CD14-positive monocyte (primary cell): ENCODE results near the gene CENPX. TPM values are rescaled to one million over a fixed set of nuclear protein-coding genes. Genes with fewer than 3 reads are reported as not detected.

ENCODE experiments used
- DNase-seq, 3 donors: peaks; one replicate each; pipeline ENCODE4 v3.0.0-alpha.2; 2011 to 2022
- H2AFZ ChIP-seq: 2 replicates; pipeline ENCODE4 v1.6.0; 2012; ENCODE audit warnings: mild to moderate bottlenecking, low read depth, low read length, inconsistent platforms; ENCODE audit not compliant: insufficient read depth, poor library complexity, severe bottlenecking
- H3K27ac ChIP-seq, 2 donors: 1 replicate in 1 of 2; 2 replicates in 1 of 2; pipeline ENCODE4 v1.5.1; 2012 to 2013; ENCODE audit warnings: low read length in 2 of 2, control low read depth in 1 of 2, inconsistent platforms in 1 of 2, low read depth in 1 of 2, mild to moderate bottlenecking in 1 of 2
- H3K27me3 ChIP-seq, 2 donors: one replicate each; pipeline versions ENCODE4 v1.6.0 to v1.6.1; 2011 to 2013; ENCODE audit warnings: low read length in 2 of 2; ENCODE audit not compliant: control insufficient read depth in 2 of 2, insufficient read depth in 2 of 2
- H3K36me3 ChIP-seq, 2 donors: replicated peaks in 1 of 2; 1 replicate in 1 of 2; 2 replicates in 1 of 2; pipeline versions ENCODE4 v1.5.1 to v1.6.1; 2012 to 2013; ENCODE audit warnings: low read length in 2 of 2, control low read depth in 1 of 2, inconsistent platforms in 1 of 2, mild to moderate bottlenecking in 1 of 2; ENCODE audit not compliant: insufficient read depth in 2 of 2, control insufficient read depth in 1 of 2
- H3K4me1 ChIP-seq, 2 donors: 1 replicate in 1 of 2; 2 replicates in 1 of 2; pipeline versions ENCODE4 v1.5.1 to v1.6.1; 2012 to 2013; ENCODE audit warnings: low read length in 2 of 2, control low read depth in 1 of 2, inconsistent platforms in 1 of 2, mild to moderate bottlenecking in 1 of 2, moderate library complexity in 1 of 2; ENCODE audit not compliant: insufficient read depth in 2 of 2, control insufficient read depth in 1 of 2
- H3K4me2 ChIP-seq: replicated peaks from 2 replicates; pipeline ENCODE3; 2012; ENCODE audit warnings: low read length, moderate library complexity, mild to moderate bottlenecking; ENCODE audit not compliant: poor library complexity, severe bottlenecking; ENCODE audit errors: extremely low read depth
- H3K4me3 ChIP-seq, 3 experiments: fragments of 200-600 bp in 1 of 3; sonication (generic) in 1 of 3; replicated peaks in 1 of 3; 1 replicate in 2 of 3; 2 replicates in 1 of 3; pipeline ENCODE4 v1.5.1; 2011 to 2013; ENCODE audit warnings: low read length in 3 of 3, mild to moderate bottlenecking in 3 of 3, control low read depth in 2 of 3, low read depth in 2 of 3, inconsistent platforms in 1 of 3, moderate library complexity in 1 of 3
- H3K79me2 ChIP-seq: 2 replicates; pipeline ENCODE4 v1.6.0; 2012; ENCODE audit warnings: mild to moderate bottlenecking, control low read depth, inconsistent platforms, low read length, moderate library complexity; ENCODE audit not compliant: insufficient read depth
- H3K9ac ChIP-seq: 2 replicates; pipeline ENCODE4 v1.6.0; 2017; ENCODE audit warnings: low read length, mild to moderate bottlenecking; ENCODE audit not compliant: insufficient read depth, poor library complexity, severe bottlenecking
- H3K9me3 ChIP-seq, 2 donors: replicated peaks in 1 of 2; 1 replicate in 1 of 2; 2 replicates in 1 of 2; pipeline versions ENCODE4 v1.5.1 to v1.6.1; 2012 to 2013; ENCODE audit warnings: low read length in 2 of 2, control low read depth in 1 of 2; ENCODE audit not compliant: control insufficient read depth in 1 of 2, insufficient read depth in 1 of 2
- H4K20me1 ChIP-seq: 2 replicates; pipeline ENCODE4 v1.6.0; 2012; ENCODE audit warnings: mild to moderate bottlenecking, low read length, control low read depth, moderate library complexity; ENCODE audit not compliant: insufficient read depth
- H3K27ac Mint-ChIP-seq, 7 donors: one replicate each; pipeline ENCODE4 v1.8.0; 2020; ENCODE audit warnings: mild to moderate bottlenecking in 7 of 7, mixed read lengths in 7 of 7, moderate library complexity in 6 of 7, inconsistent platforms in 2 of 7
- H3K27me3 Mint-ChIP-seq, 3 donors: one replicate each; pipeline ENCODE4 v1.8.0; 2021 to 2022; ENCODE audit warnings: low read depth in 3 of 3, mild to moderate bottlenecking in 3 of 3, mixed read lengths in 3 of 3, moderate library complexity in 3 of 3, inconsistent platforms in 1 of 3
- H3K36me3 Mint-ChIP-seq, 2 donors: one replicate each; pipeline ENCODE4 v1.8.0; 2020; ENCODE audit warnings: mixed read lengths in 2 of 2, inconsistent platforms in 1 of 2, mild to moderate bottlenecking in 1 of 2
- H3K4me1 Mint-ChIP-seq: one replicate; pipeline ENCODE4 v1.8.0; 2020; ENCODE audit warnings: mild to moderate bottlenecking, mixed read lengths
- H3K4me3 Mint-ChIP-seq, 2 donors: one replicate each; pipeline ENCODE4 v1.8.0; 2020; ENCODE audit warnings: mild to moderate bottlenecking in 2 of 2, mixed read lengths in 2 of 2, moderate library complexity in 1 of 2
- H3K9me3 Mint-ChIP-seq, 7 donors: one replicate each; pipeline ENCODE4 v1.8.0; 2020 to 2022; ENCODE audit warnings: mixed read lengths in 7 of 7, mild to moderate bottlenecking in 6 of 7, moderate library complexity in 6 of 7, inconsistent platforms in 2 of 7
- WGBS: methylation state at CpG from one replicate; pipeline ENCODE4 v1.1.5; 2013; ENCODE audit warnings: missing lambda C conversion rate; ENCODE audit not compliant: insufficient coverage; 5-methylcytosine and 5-hydroxymethylcytosine counted together
- intact Hi-C, 2 donors: fragments of 100-400 bp; cut with micrococcal nuclease; formaldehyde crosslinking; loops; one replicate each; pipeline versions ENCODE4 v1.15.0 to v1.15.1; 2023
- polyA plus RNA-seq, 3 donors: library from polyadenylated mRNA; depleted of rRNA in 1 of 3; unstranded in 2 of 3; stranded (reverse) in 1 of 3; fragments of 300-500 nt in 2 of 3; fragments of >200 nt in 1 of 3; fragmentation: Illumina TruSeq in 2 of 3; gene quantifications; 1 replicate in 2 of 3; 2 replicates in 1 of 3; pipeline ENCODE4 v1.2.3, GENCODE V29; 2012 to 2021
- TF ChIP-seq, protein P1 (sequence below): fragments of 200-600 bp; IDR thresholded peaks from one replicate; pipeline ENCODE4 v1.8.0; 2022; ENCODE audit warnings: antibody characterized with exemption, mild to moderate bottlenecking

The CENPX gene
- polyA plus RNA-seq, 3 donors: 47.7 to 57.0 (median 55.9) TPM

DNA sequence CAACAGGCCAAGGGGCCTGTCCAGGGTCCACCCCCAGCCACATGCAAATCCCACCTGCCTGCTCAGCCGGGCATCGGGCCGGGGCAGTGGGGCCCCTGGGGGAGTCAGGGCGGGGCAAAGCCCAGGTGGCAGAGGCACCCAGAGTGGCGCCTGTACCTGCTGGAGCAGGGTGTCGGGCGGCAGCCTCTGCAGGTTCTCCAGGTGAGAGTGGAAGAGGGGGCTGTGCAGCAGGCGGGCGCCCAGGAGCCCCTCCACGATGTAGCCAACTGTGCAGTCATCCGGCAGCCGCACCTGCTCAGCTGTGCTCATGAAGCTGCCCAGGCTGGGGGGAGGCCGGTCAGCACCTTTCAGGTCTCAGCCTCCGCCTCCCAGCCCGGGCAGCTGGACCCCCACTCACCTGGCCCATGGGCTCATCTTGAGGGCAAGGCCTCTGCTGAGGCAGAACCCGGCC lies 26.9 kb upstream of the CENPX start:
- H3K4me3 ChIP-seq: no peak overlapping the region
- no peak overlapping the region for H3K4me3 Mint-ChIP-seq
- WGBS: 97% methylated on average over 11 of the region's 16 CpGs

DNA sequence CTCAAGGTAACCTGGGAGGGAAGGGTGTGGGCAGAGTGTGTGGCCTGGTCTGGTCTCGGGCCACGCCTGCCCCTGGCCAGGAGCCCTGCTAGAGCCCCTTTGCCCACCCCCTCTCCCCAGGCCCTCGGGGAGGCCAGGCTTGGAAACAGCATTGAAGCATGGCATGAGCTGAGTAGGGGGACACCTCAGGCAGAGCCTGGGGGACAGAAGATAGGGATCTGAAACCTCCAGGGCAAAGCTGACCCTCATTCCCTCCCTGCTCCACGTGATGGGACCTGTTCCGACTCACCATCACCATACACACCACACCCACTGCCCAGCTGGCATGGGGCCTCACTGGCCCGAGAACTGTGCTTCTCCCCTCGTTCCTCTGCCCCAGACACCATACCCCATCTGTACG lies 26.4 kb upstream of the CENPX start:
- TF ChIP-seq, protein P1, sequence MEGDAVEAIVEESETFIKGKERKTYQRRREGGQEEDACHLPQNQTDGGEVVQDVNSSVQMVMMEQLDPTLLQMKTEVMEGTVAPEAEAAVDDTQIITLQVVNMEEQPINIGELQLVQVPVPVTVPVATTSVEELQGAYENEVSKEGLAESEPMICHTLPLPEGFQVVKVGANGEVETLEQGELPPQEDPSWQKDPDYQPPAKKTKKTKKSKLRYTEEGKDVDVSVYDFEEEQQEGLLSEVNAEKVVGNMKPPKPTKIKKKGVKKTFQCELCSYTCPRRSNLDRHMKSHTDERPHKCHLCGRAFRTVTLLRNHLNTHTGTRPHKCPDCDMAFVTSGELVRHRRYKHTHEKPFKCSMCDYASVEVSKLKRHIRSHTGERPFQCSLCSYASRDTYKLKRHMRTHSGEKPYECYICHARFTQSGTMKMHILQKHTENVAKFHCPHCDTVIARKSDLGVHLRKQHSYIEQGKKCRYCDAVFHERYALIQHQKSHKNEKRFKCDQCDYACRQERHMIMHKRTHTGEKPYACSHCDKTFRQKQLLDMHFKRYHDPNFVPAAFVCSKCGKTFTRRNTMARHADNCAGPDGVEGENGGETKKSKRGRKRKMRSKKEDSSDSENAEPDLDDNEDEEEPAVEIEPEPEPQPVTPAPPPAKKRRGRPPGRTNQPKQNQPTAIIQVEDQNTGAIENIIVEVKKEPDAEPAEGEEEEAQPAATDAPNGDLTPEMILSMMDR: no peak
- Histone ChIP-seq H2AFZ (no peak overlapping the region), H3K9ac (no peak overlapping the region), H3K9me3 (no peaks in the 10 kb centered on the region), H3K4me2 (no peak overlapping the region), H4K20me1 (peaks cover 19% of the 10 kb centered on the region), H3K4me1 (peaks cover 20 to 29% of the 10 kb centered on the region in 2 donors), H3K4me3 (no peak overlapping the region), H3K27me3 (no peaks in the 10 kb centered on the region), H3K27ac (no peak overlapping the region), H3K79me2 (peaks cover 24% of the 10 kb centered on the region), H3K36me3 (peaks cover 28 to 37% of the 10 kb centered on the region in 2 donors)
- intact Hi-C loops: no loop called here
- H3K9me3 Mint-ChIP-seq: no peaks in the 10 kb centered on the region
- peaks cover 17 to 45% of the 10 kb centered on the region in 2 donors for H3K36me3 Mint-ChIP-seq
- 95% methylated on average over 5 of the region's 8 CpGs for WGBS
- no peaks in the 10 kb centered on the region for H3K27me3 Mint-ChIP-seq
- H3K4me1 Mint-ChIP-seq: peaks cover 19% of the 10 kb centered on the region
- no peak overlapping the region for H3K27ac Mint-ChIP-seq
- no peak overlapping the region for H3K4me3 Mint-ChIP-seq
- no peak for DNase-seq

More for the DNA sequence above, 26.9 kb upstream of the CENPX start:
- no peaks in the 10 kb centered on the region for H3K9me3 Mint-ChIP-seq
- H3K27ac Mint-ChIP-seq: no peak overlapping the region
- H3K4me1 Mint-ChIP-seq: peaks cover 19% of the 10 kb centered on the region
- Histone ChIP-seq H4K20me1 (peaks cover 23% of the 10 kb centered on the region), H3K27ac (no peak overlapping the region), H3K79me2 (peaks cover 24% of the 10 kb centered on the region), H3K4me2 (no peak overlapping the region), H3K9ac (no peak overlapping the region), H2AFZ (no peak overlapping the region), H3K27me3 (no peaks in the 10 kb centered on the region), H3K9me3 (no peaks in the 10 kb centered on the region), H3K36me3 (peaks cover 33 to 42% of the 10 kb centered on the region in 2 donors), H3K4me1 (peaks cover 20 to 29% of the 10 kb centered on the region in 2 donors)
- DNase-seq: no peak
- peaks cover 19 to 49% of the 10 kb centered on the region in 2 donors for H3K36me3 Mint-ChIP-seq
- TF ChIP-seq, protein P1: no peak
- H3K27me3 Mint-ChIP-seq: no peaks in the 10 kb centered on the region
- intact Hi-C loops: no loop called here
